K562 (cell line): ENCODE data around the gene WDR31. TPM values are rescaled to one million over a fixed set of nuclear protein-coding genes. Genes with fewer than 3 reads are reported as not detected.

ENCODE experiments used
- CREBBP ChIP-seq: IDR thresholded peaks from one replicate; pipeline ENCODE4 v1.6.1; 2012; ENCODE audit warnings: low read depth, mild to moderate bottlenecking, control low read depth, inconsistent platforms, low read length
- CSDE1 ChIP-seq, 2 experiments: fragments of 450-650 bp; IDR thresholded peaks; 2 replicates each; pipeline ENCODE4 v1.6.1; 2016; ENCODE audit warnings: mild to moderate bottlenecking in 1 of 2
- DMBX1 ChIP-seq: fragments of 250-450 bp; sonication (Bioruptor Pico); IDR thresholded peaks from 2 replicates; pipeline ENCODE4 v1.8.0; 2022; ENCODE audit warnings: inconsistent platforms, mild to moderate bottlenecking, moderate library complexity, borderline replicate concordance
- ELF4 ChIP-seq: fragments of 450-650 bp; formaldehyde crosslinking; IDR thresholded peaks from 2 replicates; pipeline ENCODE4 v1.4.0; 2022; ENCODE audit warnings: missing genetic modification characterization
- ESRRA ChIP-seq: fragments of 450-650 bp; IDR thresholded peaks from 2 replicates; pipeline ENCODE4 v1.6.1; 2014; ENCODE audit warnings: low read depth, mild to moderate bottlenecking, moderate library complexity, borderline replicate concordance
- ESRRB ChIP-seq: fragments of 250-450 bp; sonication (Bioruptor Pico); IDR thresholded peaks from 2 replicates; pipeline ENCODE4 v1.5.0; 2020; ENCODE audit warnings: mild to moderate bottlenecking, moderate library complexity, borderline replicate concordance
- ETS1 ChIP-seq: conservative IDR thresholded peaks from 2 replicates; pipeline ENCODE4 v1.6.1; 2011; ENCODE audit warnings: low read depth, mild to moderate bottlenecking, low read length; ENCODE audit not compliant: control insufficient read depth
- GATAD2B ChIP-seq: fragments of 450-650 bp; IDR thresholded peaks from 2 replicates; pipeline ENCODE4 v1.6.1; 2017; ENCODE audit warnings: mild to moderate bottlenecking, borderline replicate concordance
- HDAC1 ChIP-seq, 2 experiments: fragments of 450-650 bp; IDR thresholded peaks; 2 replicates each; pipeline ENCODE4 v1.6.1; 2016 to 2017; ENCODE audit warnings: inconsistent platforms in 1 of 2, mild to moderate bottlenecking in 1 of 2, moderate library complexity in 1 of 2
- HIVEP1 ChIP-seq: fragments of 250-450 bp; sonication (Bioruptor Pico); IDR thresholded peaks from 2 replicates; pipeline ENCODE4 v1.4.0; 2020; ENCODE audit warnings: mild to moderate bottlenecking
- HNRNPK ChIP-seq: fragments of 200-400 bp; formaldehyde crosslinking; IDR thresholded peaks from one replicate; pipeline ENCODE4 v1.6.1; 2018; ENCODE audit warnings: mild to moderate bottlenecking, low read depth, low read length; ENCODE audit not compliant: poor library complexity, severe bottlenecking
- LCOR ChIP-seq: sonication (generic); formaldehyde crosslinking; IDR thresholded peaks from 2 replicates; pipeline ENCODE4 v1.8.0; 2022; ENCODE audit warnings: mild to moderate bottlenecking, missing genetic modification reagents
- MTA3 ChIP-seq: fragments of 450-650 bp; formaldehyde crosslinking; IDR thresholded peaks from 2 replicates; pipeline ENCODE4 v1.6.1; 2017; ENCODE audit warnings: mild to moderate bottlenecking, borderline replicate concordance
- MXI1 ChIP-seq: IDR thresholded peaks from 2 replicates; pipeline ENCODE4 v1.6.1; 2011; ENCODE audit warnings: low read depth, mild to moderate bottlenecking, improper control_type of control experiment, low read length
- NFRKB ChIP-seq: fragments of 450-650 bp; IDR thresholded peaks from 2 replicates; pipeline ENCODE4 v1.6.1; 2016; ENCODE audit warnings: low read depth
- PPARD ChIP-seq: fragments of 250-450 bp; sonication (Bioruptor Pico); IDR thresholded peaks from 2 replicates; pipeline ENCODE4 v1.8.0; 2022; ENCODE audit warnings: inconsistent platforms, mild to moderate bottlenecking, moderate library complexity
- PTBP1 ChIP-seq: fragments of 200-400 bp; formaldehyde crosslinking; IDR thresholded peaks from 2 replicates; pipeline ENCODE4 v1.6.1; 2017; ENCODE audit warnings: low read depth, low read length
- RB1 ChIP-seq: fragments of 450-650 bp; IDR thresholded peaks from 2 replicates; pipeline ENCODE4 v1.6.1; 2017; ENCODE audit warnings: low read depth, mild to moderate bottlenecking
- SIRT6 ChIP-seq: IDR thresholded peaks from one replicate; pipeline ENCODE4 v1.6.1; 2012; ENCODE audit warnings: low read depth, mild to moderate bottlenecking, control low read depth, inconsistent platforms, low read length, moderate library complexity
- SOX6 ChIP-seq: fragments of 450-650 bp; IDR thresholded peaks from 2 replicates; pipeline ENCODE4 v1.6.1; 2014; ENCODE audit warnings: mild to moderate bottlenecking
- SP1 ChIP-seq: sonication (generic); formaldehyde crosslinking; IDR thresholded peaks from 2 replicates; pipeline ENCODE4 v1.8.1; 2022; ENCODE audit warnings: mild to moderate bottlenecking, missing genetic modification reagents
- ZBTB2 ChIP-seq: fragments of 450-650 bp; IDR thresholded peaks from 2 replicates; pipeline ENCODE4 v1.6.1; 2016; ENCODE audit warnings: antibody characterized with exemption
- ZBTB7A ChIP-seq: IDR thresholded peaks from 2 replicates; pipeline ENCODE4 v1.6.1; 2011; ENCODE audit warnings: low read depth, mild to moderate bottlenecking, low read length, moderate library complexity, borderline replicate concordance; ENCODE audit not compliant: control insufficient read depth
- ZNF282 ChIP-seq: sonication (generic); formaldehyde crosslinking; IDR thresholded peaks from 2 replicates; pipeline ENCODE4 v1.8.1; 2023; ENCODE audit warnings: missing genetic modification reagents
- ZNF311 ChIP-seq: fragments of 250-450 bp; sonication (Bioruptor Pico); IDR thresholded peaks from 2 replicates; pipeline ENCODE4 v1.4.0; 2020; ENCODE audit warnings: mild to moderate bottlenecking, moderate library complexity
- ZNF431 ChIP-seq: sonication (generic); formaldehyde crosslinking; IDR thresholded peaks from 2 replicates; pipeline ENCODE4 v1.8.0; 2022; ENCODE audit warnings: mild to moderate bottlenecking, missing genetic modification reagents
- ZNF57 ChIP-seq: fragments of 450-650 bp; formaldehyde crosslinking; IDR thresholded peaks from 2 replicates; pipeline ENCODE4 v1.4.0; 2020; ENCODE audit warnings: mild to moderate bottlenecking, moderate library complexity
- ZNF696 ChIP-seq: fragments of 250-450 bp; sonication (Bioruptor Pico); conservative IDR thresholded peaks from 2 replicates; pipeline ENCODE4 v1.4.0; 2020; ENCODE audit warnings: mild to moderate bottlenecking, moderate library complexity
- ZNF764 ChIP-seq: fragments of 250-450 bp; sonication (Bioruptor Pico); IDR thresholded peaks from 2 replicates; pipeline ENCODE4 v1.4.0; 2020; ENCODE audit warnings: low read depth, mild to moderate bottlenecking, moderate library complexity
- polyA plus RNA-seq, 8 experiments: library from polyadenylated mRNA; depleted of rRNA in 4 of 8; stranded (reverse) in 5 of 8; unstranded in 3 of 8; fragments of >200 nt; fragmentation: Nextera tagmentation in 2 of 8; fragmentation: Illumina TruSeq in 1 of 8; extraction: Ambion mirVana in 2 of 8; extraction: Trizol in 1 of 8; gene quantifications; 2 replicates each; pipeline versions ENCODE4 v1.2.1 to v1.2.3, GENCODE V29; 2011 to 2014; ENCODE audit warnings: inconsistent platforms in 1 of 8, missing spikeins in 1 of 8
- total RNA-seq, 7 experiments: library from RNA; depleted of rRNA in 6 of 7; stranded (reverse); fragments of >200 nt in 6 of 7; fragmentation: Illumina TruSeq in 2 of 7; extraction: Trizol in 2 of 7; gene quantifications; 2 replicates each; pipeline versions ENCODE4 v1.2.1 to v1.2.3, GENCODE V29; 2011 to 2021; ENCODE audit warnings: low replicate concordance in 1 of 7

Gene WDR31
- total and polyA plus RNA-seq, 9 of the 15 experiments (the other 6 are each of a cell fraction or from before 2014, with no cell fraction given), result 0.35 to 1.8 (median 0.95) TPM

GRCh38 chr9:113376634-113377567 is 36.8 kb upstream of the WDR31 start, which contains the start of gene HDHD3 (continued):
- TF ChIP-seq ESRRA (no peak), SP1 (CRISPR knock-in tag) (peak; percentile 45; the same call in 1 of the 2 replicates), HNRNPK (peak; percentile 89), MTA3 (no peak), MXI1 (no peak), ZNF311 (CRISPR knock-in tag) (no peak), ZNF696 (CRISPR knock-in tag) (no peak), NFRKB (no peak), ZBTB7A (peak; percentile 38; the same call in 1 of the 2 replicates), DMBX1 (CRISPR knock-in tag) (no peak), ZNF57 (CRISPR knock-in tag) (no peak), ESRRB (CRISPR knock-in tag) (no peak), GATAD2B (no peak), HDAC1 (IDR thresholded peaks at IDR 0.05) (peak in 1 of 2 experiments; percentile 51; a peak in 1 of 4 replicates), PTBP1 (no peak), RB1 (peak; percentile 33; the same call in 1 of the 2 replicates), ZNF282 (CRISPR knock-in tag) (no peak), ZNF431 (CRISPR knock-in tag) (no peak), HIVEP1 (CRISPR knock-in tag) (no peak), CSDE1 (IDR thresholded peaks at IDR 0.05) (no peak), CREBBP (no peak), ZNF764 (CRISPR knock-in tag) (no peak), SOX6 (no peak), SIRT6 (no peak), ELF4 (CRISPR knock-in tag) (no peak), PPARD (CRISPR knock-in tag) (no peak), LCOR (no peak), ZBTB2 (0 out of 2 replicates have a peak, but pooled peaks have one; percentile 30), ETS1 (0 out of 2 replicates have a peak, but pooled peaks have one; percentile 48)
